HG02938 (cell line): ENCODE results near the gene SCGB1A1.

ENCODE experiments used
- ATAC-seq: cut with Tn5 transposase; IDR thresholded peaks from one replicate; pipeline ENCODE4 v1.9.1; 2021; ENCODE audit warnings: mild to moderate bottlenecking, moderate library complexity; ENCODE audit not compliant: unreplicated experiment

Gene SCGB1A1

GRCh38 chr11:62398011-62398994, 20.5 kb upstream of the SCGB1A1 start:
- no peak for ATAC-seq

GRCh38 chr11:62399172-62399877, 19.5 kb upstream of the SCGB1A1 start:
- ATAC-seq: no peak

GRCh38 chr11:62399878-62400266, 19.0 kb upstream of the SCGB1A1 start:
- no peak for ATAC-seq

- ATAC-seq: no peak
Observed at GRCh38 chr11:62400281-62400680, 18.6 kb upstream of the SCGB1A1 start.

- no peak for ATAC-seq
Observed at GRCh38 chr11:62400760-62401159, 18.1 kb upstream of the SCGB1A1 start.

- no peak for ATAC-seq
Observed at GRCh38 chr11:62401356-62401755, 17.5 kb upstream of the SCGB1A1 start.

- ATAC-seq: no peak
Observed at GRCh38 chr11:62401811-62402210, 17.0 kb upstream of the SCGB1A1 start.

GRCh38 chr11:62402226-62402959, 16.4 kb upstream of the SCGB1A1 start:
- ATAC-seq: no peak

- ATAC-seq: no peak
Observed at GRCh38 chr11:62402960-62403730, 15.7 kb upstream of the SCGB1A1 start.

- no peak for ATAC-seq
Observed at GRCh38 chr11:62404435-62404834, 14.4 kb upstream of the SCGB1A1 start.

GRCh38 chr11:62404901-62405300, 13.9 kb upstream of the SCGB1A1 start:
- ATAC-seq: no peak

- no peak for ATAC-seq
Observed at GRCh38 chr11:62406034-62406433, 12.8 kb upstream of the SCGB1A1 start.

- ATAC-seq: no peak
Observed at GRCh38 chr11:62409831-62410230, 9.0 kb upstream of the SCGB1A1 start.

- no peak for ATAC-seq
Observed at GRCh38 chr11:62410972-62411371, 7.9 kb upstream of the SCGB1A1 start.

- ATAC-seq: no peak
Observed at GRCh38 chr11:62411524-62411923, 7.3 kb upstream of the SCGB1A1 start.

GRCh38 chr11:62413060-62413696, 5.7 kb upstream of the SCGB1A1 start:
- ATAC-seq: no peak

- no peak for ATAC-seq
Observed at GRCh38 chr11:62416596-62416995, 2.2 kb upstream of the SCGB1A1 start.

- ATAC-seq: no peak
Observed at GRCh38 chr11:62418136-62418535, 697 bp upstream of the SCGB1A1 start.

- ATAC-seq: no peak
Observed at GRCh38 chr11:62419314-62419929, 589 bp downstream of the SCGB1A1 start.

- ATAC-seq: no peak
Observed at GRCh38 chr11:62419943-62420342, 1.1 kb downstream of the SCGB1A1 start.
